HCT116 (cell line): ENCODE data around the gene NCOA5. TPM values are rescaled to one million over a fixed set of nuclear protein-coding genes. Genes with fewer than 3 reads are reported as not detected.

Experiments
- ATAC-seq: fragments of 200-7000 bp; cut with Tn5 transposase; 2 replicates; pipeline ENCODE4 v1.9.1; 2020; ENCODE audit warnings: mild to moderate bottlenecking, moderate library complexity
- BruUV-seq: library from RNA; stranded (reverse); fragments of 400-500 nt; replicated peaks from 2 replicates; lab custom pipeline; 2021; lab: Mats Ljungman, UMichigan
- CTCF ChIA-PET: fragments of 300-600 bp; sonication (Branson Sonifier 250); formaldehyde crosslinking; loops from one replicate; lab custom pipeline; 2021; ENCODE audit warnings: antibody characterized with exemption; lab: Charles Lee
- POLR2A ChIA-PET: fragments of 300-600, 350-600 bp; sonication (Branson Sonifier 250); formaldehyde crosslinking; loops from one replicate; lab custom pipeline; 2021; ENCODE audit warnings: antibody characterized with exemption; lab: Charles Lee
- RAD21 ChIA-PET, 2 experiments: fragments of 300-600 bp; sonication (Branson Sonifier 250); formaldehyde crosslinking; loops; one replicate each; lab custom pipeline; 2023; ENCODE audit warnings: low total read pairs in 2 of 2; ENCODE audit not compliant: uncharacterized antibody in 2 of 2, unreplicated experiment in 2 of 2, low non-redundant PET in 1 of 2; lab: Charles Lee
- DNase-seq: peaks from one replicate; pipeline ENCODE4 v3.0.0-alpha.2; 2010; ENCODE audit warnings: low read depth, low spot score
- H2AFZ ChIP-seq: fragments of 200-600 bp; shearing (Covaris generic), sonication (generic); 2 replicates; pipeline ENCODE4 v1.6.1; 2017; ENCODE audit warnings: low read depth, mixed run types, mixed read lengths, antibody characterized with exemption, low read length; ENCODE audit not compliant: poor library complexity, severe bottlenecking
- H3K27ac ChIP-seq: 2 replicates; pipeline ENCODE4 v1.5.1; 2012; ENCODE audit warnings: low read depth, low read length
- H3K27me3 ChIP-seq: fragments of 200-600 bp; sonication (generic); 2 replicates; pipeline ENCODE4 v1.6.1; 2016; ENCODE audit warnings: mixed run types, low read length, mixed read lengths; ENCODE audit not compliant: insufficient read depth
- H3K36me3 ChIP-seq, 2 experiments: fragments of 200-500 bp in 1 of 2; fragments of 200-600 bp in 1 of 2; sonication (Bioruptor generic) in 1 of 2; sonication (generic) in 1 of 2; 2 replicates each; pipeline versions ENCODE4 v1.5.1 to v1.6.1; 2014 to 2016; ENCODE audit warnings: low read length in 2 of 2, inconsistent platforms in 1 of 2, mixed read lengths in 1 of 2, mixed run types in 1 of 2; ENCODE audit not compliant: insufficient read depth in 2 of 2, control insufficient read depth in 1 of 2
- H3K4me1 ChIP-seq, 2 experiments: fragments of 200-600 bp in 1 of 2; sonication (generic) in 1 of 2; 2 replicates each; pipeline versions ENCODE4 v1.5.1 to v1.6.1; 2012 to 2017; ENCODE audit warnings: low read length in 2 of 2, inconsistent platforms in 1 of 2, mild to moderate bottlenecking in 1 of 2, mixed read lengths in 1 of 2, mixed run types in 1 of 2, moderate library complexity in 1 of 2; ENCODE audit not compliant: insufficient read depth in 2 of 2, control insufficient read depth in 1 of 2
- H3K4me2 ChIP-seq: fragments of 200-600 bp; sonication (generic); 2 replicates; pipeline ENCODE4 v1.6.1; 2017; ENCODE audit warnings: mixed run types, low read length, mixed read lengths
- H3K4me3 ChIP-seq, 2 experiments: fragments of 200-600 bp in 1 of 2; sonication (generic) in 1 of 2; replicated peaks in 1 of 2; 2 replicates each; pipeline ENCODE4 v1.5.1; 2011 to 2016; ENCODE audit warnings: low read length in 2 of 2, control low read depth in 1 of 2, low read depth in 1 of 2, mild to moderate bottlenecking in 1 of 2, mixed read lengths in 1 of 2, mixed run types in 1 of 2
- H3K79me2 ChIP-seq: fragments of 200-600 bp; sonication (generic); 2 replicates; pipeline ENCODE4 v1.6.1; 2017; ENCODE audit warnings: mild to moderate bottlenecking, mixed run types, low read length, moderate library complexity, mixed read lengths; ENCODE audit not compliant: insufficient read depth
- H3K9ac ChIP-seq: fragments of 200-600 bp; sonication (generic); 2 replicates; pipeline ENCODE4 v1.6.1; 2016; ENCODE audit warnings: low read length, mixed read lengths
- H3K9me2 ChIP-seq: fragments of 200-600 bp; sonication (generic), shearing (Covaris generic); 2 replicates; pipeline ENCODE4 v1.6.1; 2017; ENCODE audit warnings: mixed run types, mild to moderate bottlenecking, moderate library complexity; ENCODE audit not compliant: insufficient read depth
- H3K9me3 ChIP-seq, 2 experiments: fragments of 200-500 bp in 1 of 2; fragments of 200-600 bp in 1 of 2; sonication (Bioruptor generic) in 1 of 2; sonication (generic) in 1 of 2; 2 replicates each; pipeline ENCODE4 v1.6.1; 2014 to 2017; ENCODE audit warnings: low read length in 2 of 2, mixed read lengths in 2 of 2, inconsistent platforms in 1 of 2, low read depth in 1 of 2, mild to moderate bottlenecking in 1 of 2, mixed run types in 1 of 2, moderate library complexity in 1 of 2; ENCODE audit not compliant: control insufficient read depth in 1 of 2, insufficient read depth in 1 of 2
- H4K20me1 ChIP-seq: fragments of 200-600 bp; sonication (generic), shearing (Covaris generic); 2 replicates; pipeline ENCODE4 v1.6.1; 2017; ENCODE audit warnings: mixed run types, mild to moderate bottlenecking, moderate library complexity; ENCODE audit not compliant: insufficient read depth
- CTCF ChIP-seq, 3 experiments: fragments of 200-600 bp in 1 of 3; sonication (generic) in 1 of 3; IDR thresholded peaks in 2 of 3; conservative IDR thresholded peaks in 1 of 3; 2 replicates each; pipeline ENCODE4 v1.5.1; 2012 to 2017; ENCODE audit warnings: low read depth in 2 of 3, low read length in 2 of 3, antibody characterized with exemption in 1 of 3, borderline replicate concordance in 1 of 3, control low read depth in 1 of 3, mild to moderate bottlenecking in 1 of 3, mixed read lengths in 1 of 3, mixed run types in 1 of 3, moderate library complexity in 1 of 3; ENCODE audit not compliant: insufficient read depth in 1 of 3
- ELF1 ChIP-seq: IDR thresholded peaks from 2 replicates; pipeline ENCODE4 v1.6.1; 2012; ENCODE audit warnings: low read depth, borderline replicate concordance
- EZH2 ChIP-seq: fragments of 200-600 bp; sonication (generic); IDR thresholded peaks from 2 replicates; pipeline ENCODE4 v1.6.1; 2017; ENCODE audit warnings: antibody characterized with exemption, mixed run types
- SIN3A ChIP-seq: IDR thresholded peaks from 2 replicates; pipeline ENCODE4 v1.6.1; 2012; ENCODE audit warnings: low read depth
- YY1 ChIP-seq: IDR thresholded peaks from 2 replicates; pipeline ENCODE4 v1.6.1; 2011; ENCODE audit warnings: low read length, low read depth, moderate library complexity, mild to moderate bottlenecking; ENCODE audit not compliant: insufficient replicate concordance; ENCODE audit errors: extremely low read depth
- ZBTB33 ChIP-seq: IDR thresholded peaks from 2 replicates; pipeline ENCODE4 v1.6.1; 2011; ENCODE audit warnings: mild to moderate bottlenecking, low read length, moderate library complexity; ENCODE audit not compliant: insufficient replicate concordance; ENCODE audit errors: extremely low read depth
- intact Hi-C: fragments of 100-400 bp; cut with micrococcal nuclease; formaldehyde crosslinking; loops from 2 replicates; pipeline ENCODE4 v1.10.0; 2022
- total RNA-seq: library from RNA; stranded (reverse); gene quantifications from one replicate; pipeline ENCODE4 v1.2.1, GENCODE V29; 2021; ENCODE audit not compliant: unreplicated experiment

The NCOA5 gene
- total RNA-seq, 1 experiment from 2014 or later = 31.6 TPM

GRCh38 chr20:46036370-46036769, 53.4 kb downstream of the NCOA5 start:
- POLR2A ChIA-PET = no interaction called here
- H3K9me3 ChIP-seq = no peaks in the 10 kb centered on the region
- TF ChIP-seq SIN3A = no peak
- TF ChIP-seq EZH2 = no peak
- TF ChIP-seq YY1 = no peak
- no peak for TF ChIP-seq CTCF (IDR thresholded peaks at IDR 0.05 in 2 of 3, conservative IDR thresholded peaks at IDR 0.05 in 1 of 3; ENCODE audit: borderline replicate concordance in 1 of 3, insufficient read depth in 1 of 3, low read depth in 2 of 3, low read length in 2 of 3)
- TF ChIP-seq ELF1 = no peak
- H3K4me2 ChIP-seq = no peak overlapping the region
- peaks cover 43% of the 10 kb centered on the region for H3K27me3 ChIP-seq
- H3K27ac ChIP-seq = no peak overlapping the region
- no peaks in the 10 kb centered on the region; a peak in 1 of 4 replicates for H3K4me1 ChIP-seq
- H3K36me3 ChIP-seq = no peaks in the 10 kb centered on the region
- no peak overlapping the region for H3K4me3 ChIP-seq
- BruUV-seq = no TSS peak
- RAD21 ChIA-PET = no interaction called here
- H2AFZ ChIP-seq = no peak overlapping the region
- intact Hi-C loops = no loop called here
- no peaks in the 10 kb centered on the region for H3K9me2 ChIP-seq
- ATAC-seq (no peak), DNase-seq (no peak)
- H3K9ac ChIP-seq = no peak overlapping the region
- H3K79me2 ChIP-seq = no peaks in the 10 kb centered on the region
- CTCF ChIA-PET = no interaction called here
- H4K20me1 ChIP-seq = no peaks in the 10 kb centered on the region

- ATAC-seq (no peak), DNase-seq (no peak)
- Histone ChIP-seq H3K4me1 (no peaks in the 10 kb centered on the region; a peak in 1 of 4 replicates), H3K27me3 (peaks cover 45% of the 10 kb centered on the region), H3K27ac (no peak overlapping the region), H2AFZ (no peak overlapping the region), H4K20me1 (no peaks in the 10 kb centered on the region), H3K4me3 (no peak overlapping the region), H3K36me3 (no peaks in the 10 kb centered on the region), H3K79me2 (no peaks in the 10 kb centered on the region), H3K9ac (no peak overlapping the region), H3K9me2 (no peaks in the 10 kb centered on the region), H3K9me3 (no peaks in the 10 kb centered on the region)
- POLR2A ChIA-PET = no interaction called here
- CTCF ChIA-PET = no interaction called here
- RAD21 ChIA-PET = no interaction called here
- BruUV-seq = no TSS peak
- intact Hi-C loops = no loop called here
- TF ChIP-seq ZBTB33 = no peak
- TF ChIP-seq, all 23 proteins: peak for 0
- no peak overlapping the region for H3K4me2 ChIP-seq
These were observed 54.0 kb downstream of the NCOA5 start for GRCh38 chr20:46035713-46036112.
